CD4-positive, CD25-positive, alpha-beta regulatory T cell (primary cell): ENCODE measurements around the gene ARHGEF40. TPM values are rescaled to one million over a fixed set of nuclear protein-coding genes. Genes with fewer than 3 reads are reported as not detected.
"Not testable (repeated sequence)": the region's sequence is repeated elsewhere in the genome, so short reads cannot be mapped to it uniquely, and the experiment has no call there.

Experiments
- ATAC-seq, 2 donors: fragments of 150-1000 bp; cut with Tn5 transposase; one replicate each; pipeline ENCODE4 v1.10.0; 2021; ENCODE audit warnings: low read depth in 2 of 2, moderate number of reproducible peaks in 2 of 2, moderate library complexity in 1 of 2
- DNase-seq, 3 donors: peaks; one replicate each; pipeline versions ENCODE4 v3.0.0 to v3.0.0-alpha.2; 2012 to 2022; ENCODE audit warnings: mixed read lengths in 1 of 3
- H3K27ac ChIP-seq: one replicate; pipeline ENCODE4 v1.7.0; 2013; ENCODE audit warnings: mild to moderate bottlenecking, low read length; ENCODE audit not compliant: insufficient read depth, poor library complexity, severe bottlenecking
- H3K27me3 ChIP-seq: one replicate; pipeline ENCODE4 v1.7.0; 2013; ENCODE audit warnings: low read length; ENCODE audit not compliant: control insufficient read depth, insufficient read depth
- H3K36me3 ChIP-seq: one replicate; pipeline ENCODE4 v1.7.0; 2013; ENCODE audit warnings: mild to moderate bottlenecking, low read length, moderate library complexity; ENCODE audit not compliant: control insufficient read depth, insufficient read depth
- H3K4me1 ChIP-seq: 2 replicates; pipeline ENCODE4 v1.7.0; 2013; ENCODE audit warnings: mild to moderate bottlenecking, low read length; ENCODE audit not compliant: insufficient read depth, control insufficient read depth, poor library complexity, severe bottlenecking
- H3K4me3 ChIP-seq: one replicate; pipeline ENCODE4 v1.7.0; 2013; ENCODE audit warnings: low read depth, mild to moderate bottlenecking, low read length, moderate library complexity
- H3K9me3 ChIP-seq, 2 experiments: 1 replicate in 1 of 2; 2 replicates in 1 of 2; pipeline ENCODE4 v1.7.0; 2013; ENCODE audit warnings: low read length in 2 of 2, mild to moderate bottlenecking in 1 of 2, moderate library complexity in 1 of 2; ENCODE audit not compliant: control insufficient read depth in 2 of 2
- H3K27ac Mint-ChIP-seq, 3 donors: one replicate each; pipeline ENCODE4 v1.8.0; 2020 to 2022; ENCODE audit warnings: mild to moderate bottlenecking in 3 of 3, mixed read lengths in 3 of 3, moderate library complexity in 2 of 3
- H3K27me3 Mint-ChIP-seq: one replicate; pipeline ENCODE4 v1.8.0; 2022; ENCODE audit warnings: mild to moderate bottlenecking, mixed read lengths
- H3K36me3 Mint-ChIP-seq: one replicate; pipeline ENCODE4 v1.8.0; 2020; ENCODE audit warnings: mixed read lengths
- H3K4me1 Mint-ChIP-seq, 4 donors: one replicate each; pipeline ENCODE4 v1.8.0; 2020 to 2022; ENCODE audit warnings: mixed read lengths in 4 of 4, mild to moderate bottlenecking in 1 of 4
- H3K4me3 Mint-ChIP-seq, 4 donors: one replicate each; pipeline ENCODE4 v1.8.0; 2020 to 2022; ENCODE audit warnings: mild to moderate bottlenecking in 4 of 4, mixed read lengths in 4 of 4, moderate library complexity in 3 of 4
- H3K9me3 Mint-ChIP-seq, 7 donors: one replicate each; pipeline ENCODE4 v1.8.0; 2020 to 2022; ENCODE audit warnings: mixed read lengths in 7 of 7, mild to moderate bottlenecking in 3 of 7, moderate library complexity in 2 of 7
- polyA plus RNA-seq, 4 donors: library from polyadenylated mRNA; unstranded; fragments of 300-500 nt; fragmentation: Illumina TruSeq; gene quantifications; one replicate each; pipeline ENCODE4 v1.2.3, GENCODE V29; 2021
- total RNA-seq: library from RNA; stranded (reverse); gene quantifications from one replicate; pipeline ENCODE4 v1.2.3, GENCODE V29; 2022

Gene ARHGEF40
- total and polyA plus RNA-seq, 5 donors from 2014 or later = 0.07 to 7.4 (median 0.64) TPM; not detected in 2

- Histone ChIP-seq H3K9me3 (no peaks in the 10 kb centered on the region), H3K4me1 (no peaks in the 10 kb centered on the region), H3K36me3 (no peaks in the 10 kb centered on the region), H3K4me3 (no peak within 1 kb of the TSS), H3K27me3 (peaks cover 3% of the 10 kb centered on the region), H3K27ac (no peak within 1 kb of the TSS)
- no peaks in the 10 kb centered on the region for H3K4me1 Mint-ChIP-seq
- no peaks in the 10 kb centered on the region for H3K36me3 Mint-ChIP-seq
- H3K9me3 Mint-ChIP-seq = peaks cover 0 to 1% (median 0%) of the 10 kb centered on the region in 7 donors
- peaks cover 22% of the 10 kb centered on the region for H3K27me3 Mint-ChIP-seq
- no peak within 1 kb of the TSS for H3K27ac Mint-ChIP-seq
- DNase-seq = no peak
- no peak within 1 kb of the TSS for H3K4me3 Mint-ChIP-seq
- no peak for ATAC-seq
Observed at GRCh38 chr14:21034707-21035106, 35.4 kb upstream of the ARHGEF40 start, which contains the start of gene RNASE13. Gene RNASE13 (minus strand): TSS chr14:21034807. CDS start chr14:21034288, 519 bp downstream.

- Mint-ChIP-seq H3K36me3 (no peaks in the 10 kb centered on the region), H3K9me3 (peaks cover 0 to 1% (median 0%) of the 10 kb centered on the region in 7 donors), H3K4me1 (no peaks in the 10 kb centered on the region), H3K27ac (peak overlapping the region in 1 of 3 donors; percentile 50), H3K4me3 (no peak overlapping the region), H3K27me3 (peaks cover 14% of the 10 kb centered on the region)
- Histone ChIP-seq H3K36me3 (no peaks in the 10 kb centered on the region), H3K27ac (no peak overlapping the region), H3K4me1 (no peaks in the 10 kb centered on the region), H3K9me3 (no peaks in the 10 kb centered on the region), H3K4me3 (no peak overlapping the region), H3K27me3 (peaks cover 3% of the 10 kb centered on the region)
- DNase-seq (no peak), ATAC-seq (peak in 1 of 2 donors; percentile 29)
Observed at GRCh38 chr14:21036751-21037150, 33.4 kb upstream of the ARHGEF40 start.

- Mint-ChIP-seq H3K9me3 (peaks cover 0 to 1% (median 0%) of the 10 kb centered on the region in 7 donors), H3K27me3 (peaks cover 14% of the 10 kb centered on the region), H3K4me1 (no peaks in the 10 kb centered on the region), H3K4me3 (no peak overlapping the region), H3K27ac (no peak overlapping the region), H3K36me3 (no peaks in the 10 kb centered on the region)
- Histone ChIP-seq H3K9me3 (no peaks in the 10 kb centered on the region), H3K36me3 (no peaks in the 10 kb centered on the region), H3K27ac (no peak overlapping the region), H3K27me3 (peaks cover 3% of the 10 kb centered on the region), H3K4me3 (no peak overlapping the region), H3K4me1 (no peaks in the 10 kb centered on the region)
- ATAC-seq (no peak), DNase-seq (no peak)
Observed at GRCh38 chr14:21037156-21037555, 32.9 kb upstream of the ARHGEF40 start.

- no peak overlapping the region for H3K27ac ChIP-seq
- H3K9me3 Mint-ChIP-seq = peaks cover 0 to 1% (median 0%) of the 10 kb centered on the region in 7 donors
- no peaks in the 10 kb centered on the region for H3K36me3 Mint-ChIP-seq
- H3K4me1 ChIP-seq = no peaks in the 10 kb centered on the region
- H3K27me3 Mint-ChIP-seq = peaks cover 9% of the 10 kb centered on the region
- H3K9me3 ChIP-seq = no peaks in the 10 kb centered on the region
- H3K27ac Mint-ChIP-seq = no peak overlapping the region
- H3K4me3 ChIP-seq = no peak overlapping the region
- peaks cover 3% of the 10 kb centered on the region for H3K27me3 ChIP-seq
- no peak overlapping the region for H3K4me3 Mint-ChIP-seq
- DNase-seq (no peak), ATAC-seq (no peak)
- no peaks in the 10 kb centered on the region for H3K4me1 Mint-ChIP-seq
- no peaks in the 10 kb centered on the region for H3K36me3 ChIP-seq
Observed at GRCh38 chr14:21038441-21039422, 31.4 kb upstream of the ARHGEF40 start.

- Histone ChIP-seq H3K4me3 (no peak overlapping the region), H3K27me3 (peaks cover 4% of the 10 kb centered on the region), H3K4me1 (peaks cover 4% of the 10 kb centered on the region), H3K36me3 (no peaks in the 10 kb centered on the region), H3K27ac (no peak overlapping the region), H3K9me3 (no peaks in the 10 kb centered on the region)
- ATAC-seq = peak in 1 of 2 donors; percentile 42
- Mint-ChIP-seq H3K27me3 (peaks cover 12% of the 10 kb centered on the region), H3K4me1 (peaks cover 0 to 7% (median 3%) of the 10 kb centered on the region in 4 donors), H3K36me3 (no peaks in the 10 kb centered on the region), H3K27ac (peak overlapping the region in 1 of 3 donors; percentile 33), H3K4me3 (no peak overlapping the region), H3K9me3 (peaks cover 0 to 1% (median 0%) of the 10 kb centered on the region in 7 donors)
- peak in 2 of 3 donors; percentile 44 to 47 for DNase-seq
Observed at GRCh38 chr14:21039585-21040369, 30.3 kb upstream of the ARHGEF40 start.

- no peak for ATAC-seq
- Histone ChIP-seq H3K9me3 (no peaks in the 10 kb centered on the region), H3K27me3 (peaks cover 8% of the 10 kb centered on the region), H3K4me1 (peaks cover 4% of the 10 kb centered on the region), H3K4me3 (no peak overlapping the region), H3K27ac (no peak overlapping the region), H3K36me3 (no peaks in the 10 kb centered on the region)
- Mint-ChIP-seq H3K4me1 (peaks cover 0 to 8% (median 3%) of the 10 kb centered on the region in 4 donors), H3K36me3 (no peaks in the 10 kb centered on the region), H3K9me3 (peaks cover 0 to 1% (median 0%) of the 10 kb centered on the region in 7 donors), H3K4me3 (no peak overlapping the region), H3K27ac (peak overlapping the region in 1 of 3 donors; percentile 33), H3K27me3 (peaks cover 17% of the 10 kb centered on the region)
- DNase-seq = no peak
Observed at GRCh38 chr14:21040370-21040925, 29.7 kb upstream of the ARHGEF40 start.

GRCh38 chr14:21040941-21041340 lies 29.2 kb upstream of the ARHGEF40 start:
- H3K4me3 Mint-ChIP-seq, H3K36me3 ChIP-seq, H3K9me3 ChIP-seq, H3K4me3 ChIP-seq, ATAC-seq, DNase-seq, H3K27ac ChIP-seq, H3K9me3 Mint-ChIP-seq, H3K4me1 Mint-ChIP-seq, H3K4me1 ChIP-seq, H3K27ac Mint-ChIP-seq, H3K36me3 Mint-ChIP-seq, H3K27me3 ChIP-seq: not testable (repeated sequence)
- peaks cover 21% of the 10 kb centered on the region for H3K27me3 Mint-ChIP-seq
